ENCODE results near the gene C1D.
"Not testable (repeated sequence)": the region's sequence is repeated elsewhere in the genome, so short reads cannot be mapped to it uniquely, and the experiment has no call there.

C1D gene

DNA sequence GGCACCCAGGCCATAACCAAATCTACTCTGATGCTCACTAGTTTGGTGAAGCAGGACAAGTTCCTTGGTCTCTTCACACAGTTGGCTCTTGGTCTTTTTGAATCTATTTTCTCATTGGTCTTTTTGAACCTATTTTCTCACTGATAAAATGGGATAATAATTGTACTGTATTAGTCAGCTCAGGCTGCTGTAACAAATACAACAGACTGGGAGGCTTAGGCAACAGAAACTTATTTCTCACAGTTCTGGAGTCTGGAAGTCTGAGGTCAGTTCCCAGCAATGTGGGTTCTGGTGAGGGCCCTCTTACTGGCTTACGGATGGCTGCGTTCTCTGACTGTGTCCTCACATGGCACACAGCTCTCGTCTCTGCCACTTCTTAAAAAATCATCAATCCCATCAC is 63.5 kb downstream of the C1D start:
- no peak for DNase-seq (ENCODE audit: low read depth)

DNA sequence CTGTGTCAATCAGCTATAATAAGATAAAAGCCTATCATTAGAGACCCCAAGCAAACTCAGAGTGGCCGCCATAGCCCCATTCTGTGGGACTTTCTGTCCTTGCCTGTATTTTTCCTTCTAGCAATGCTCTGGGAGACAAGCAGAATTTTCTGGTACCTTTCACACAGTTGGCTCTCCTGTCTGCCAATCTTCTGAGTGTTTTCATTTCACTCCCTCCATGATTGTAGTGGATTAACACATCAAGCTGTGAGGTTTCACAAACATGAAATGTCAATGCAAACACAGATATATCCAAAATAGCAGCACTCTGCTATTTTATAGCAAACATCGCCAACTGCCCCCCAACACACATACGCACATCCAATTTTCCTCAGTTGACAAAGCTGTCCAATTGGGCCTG is 64.9 kb downstream of the C1D start:
- no peak for DNase-seq (ENCODE audit: low read depth)

DNA sequence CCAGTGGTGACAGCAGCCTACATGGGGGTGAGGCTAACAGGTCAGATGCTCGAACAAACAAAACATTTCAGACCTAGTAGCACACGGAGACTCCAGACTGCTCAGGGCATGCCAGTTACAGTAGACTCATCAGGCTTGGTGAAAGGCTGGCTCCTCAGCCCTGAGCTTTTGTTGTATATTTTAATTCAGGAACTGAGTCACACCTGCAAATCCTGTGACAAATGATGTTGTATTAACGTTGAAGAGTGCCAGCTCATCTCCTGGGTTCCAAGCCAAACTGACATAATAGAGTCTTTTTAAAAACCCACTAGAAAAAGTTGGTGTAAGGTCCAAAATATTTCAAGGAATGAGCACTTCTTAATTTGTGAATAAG is 65.3 kb downstream of the C1D start:
- DNase-seq (ENCODE audit: low read depth): no peak

- DNase-seq (ENCODE audit: low read depth): no peak
Observed at GRCh38 chr2:67996772-67997527, 65.9 kb downstream of the C1D start.

DNA sequence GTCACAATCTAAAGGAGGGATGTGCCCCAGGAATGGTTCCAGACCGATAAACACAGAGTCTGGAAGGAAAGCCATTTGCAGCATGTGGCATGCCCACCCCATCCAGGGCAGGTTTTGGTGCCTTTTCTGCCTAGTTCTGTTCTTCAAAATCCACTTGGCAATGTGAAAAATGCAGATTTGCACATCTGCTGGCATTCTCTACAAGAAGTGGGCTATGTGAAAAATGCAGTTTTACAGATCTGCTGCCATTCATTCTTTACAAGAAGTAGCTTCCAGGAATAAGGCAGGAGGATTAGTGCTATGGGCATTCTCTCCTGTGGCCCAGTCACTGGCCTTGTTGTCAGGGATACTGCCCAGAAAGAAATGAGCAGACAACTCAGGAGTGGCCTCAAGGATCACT is 68.1 kb downstream of the C1D start:
- no peak for DNase-seq (ENCODE audit: low read depth)

DNA sequence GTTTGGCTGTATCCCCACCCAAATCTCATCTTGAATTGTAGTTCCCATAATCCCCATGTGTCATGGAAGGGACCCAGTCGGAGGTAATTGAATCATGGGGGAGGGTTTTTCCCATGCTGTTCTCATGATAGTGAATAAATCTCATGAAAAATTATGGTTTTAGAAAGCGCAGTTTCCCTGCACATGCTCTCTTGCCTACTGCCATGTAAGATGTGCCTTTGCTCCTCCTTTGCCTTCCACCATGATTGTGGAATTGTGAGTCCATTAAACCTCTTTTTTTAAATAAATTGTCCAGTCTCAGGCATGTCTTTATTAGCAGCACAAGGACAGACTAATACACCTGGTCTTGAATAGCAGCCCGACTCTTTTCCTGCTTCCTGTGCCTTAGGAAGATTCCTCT is 68.7 kb downstream of the C1D start:
- not testable (repeated sequence) for DNase-seq (ENCODE audit: low read depth)

GRCh38 chr2:67993329-67993728 is 69.5 kb downstream of the C1D start:
- DNase-seq (ENCODE audit: low read depth): no peak

- no peak for DNase-seq (ENCODE audit: low read depth)
Observed at GRCh38 chr2:67991456-67991855, 71.3 kb downstream of the C1D start.
